IMR-90 (cell line): Measurements from ENCODE around the gene DMD. TPM values are rescaled to one million over a fixed set of nuclear protein-coding genes. Genes with fewer than 3 reads are reported as not detected.

Experiments used
- ATAC-seq: fragments of 200-7000 bp; cut with Tn5 transposase; 2 replicates; pipeline ENCODE4 v1.9.1; 2020; ENCODE audit warnings: low read depth, mild to moderate bottlenecking, moderate library complexity
- BruUV-seq: library from RNA; stranded (reverse); fragments of 400-500 nt; replicated peaks from 2 replicates; lab custom pipeline; 2021; lab: Mats Ljungman, UMichigan
- CTCF ChIA-PET: fragments of 300-600 bp; formaldehyde crosslinking; extraction: SDS; loops from one replicate; lab custom pipeline; 2021; ENCODE audit warnings: antibody characterized with exemption; lab: Yijun Ruan, JAX
- POLR2A ChIA-PET: fragments of 300-600 bp; sonication (Branson Sonifier 250); formaldehyde crosslinking; loops from one replicate; lab custom pipeline; 2022; ENCODE audit warnings: antibody characterized with exemption; ENCODE audit not compliant: unreplicated experiment; lab: Charles Lee
- DNase-seq: peaks from one replicate; pipeline ENCODE4 v3.0.0; 2013
- H2AFZ ChIP-seq: replicated peaks from 2 replicates; pipeline ENCODE3; 2013; ENCODE audit warnings: low read length, mild to moderate bottlenecking; ENCODE audit not compliant: poor library complexity
- H2AK5ac ChIP-seq: 2 replicates; pipeline ENCODE4 v1.6.1; 2013; ENCODE audit warnings: low read depth, low read length, inconsistent platforms
- H2AK9ac ChIP-seq: replicated peaks from 2 replicates; pipeline ENCODE3; 2013; ENCODE audit warnings: mild to moderate bottlenecking, low read depth, low read length, moderate library complexity; ENCODE audit not compliant: poor library complexity
- H2BK120ac ChIP-seq: 2 replicates; pipeline ENCODE4 v1.6.1; 2013; ENCODE audit warnings: low read depth, low read length, inconsistent platforms
- H2BK15ac ChIP-seq: 3 replicates; pipeline ENCODE4 v1.6.1; 2013; ENCODE audit warnings: low read depth, low read length, inconsistent platforms
- H2BK20ac ChIP-seq: 2 replicates; pipeline ENCODE4 v1.6.1; 2013; ENCODE audit warnings: low read depth, mild to moderate bottlenecking, inconsistent platforms, low read length, moderate library complexity
- H2BK5ac ChIP-seq: 2 replicates; pipeline ENCODE4 v1.6.1; 2013; ENCODE audit warnings: mild to moderate bottlenecking, low read depth, low read length, inconsistent platforms; ENCODE audit not compliant: poor library complexity, severe bottlenecking
- H3K14ac ChIP-seq: replicated peaks from 2 replicates; pipeline ENCODE4 v1.6.1; 2013; ENCODE audit warnings: low read depth, low read length, inconsistent platforms
- H3K18ac ChIP-seq: 2 replicates; pipeline ENCODE4 v1.6.1; 2013; ENCODE audit warnings: low read depth, low read length, control low read depth
- H3K23ac ChIP-seq: 2 replicates; pipeline ENCODE4 v1.6.1; 2013; ENCODE audit warnings: low read depth, low read length, inconsistent platforms
- H3K27ac ChIP-seq: 2 replicates; pipeline ENCODE4 v1.5.1; 2013; ENCODE audit warnings: mild to moderate bottlenecking, control low read depth, low read length; ENCODE audit not compliant: insufficient read depth
- H3K27me3 ChIP-seq: 2 replicates; pipeline ENCODE4 v1.6.1; 2013; ENCODE audit warnings: low read length; ENCODE audit not compliant: control insufficient read depth, insufficient read depth
- H3K36me3 ChIP-seq: 2 replicates; pipeline ENCODE4 v1.6.1; 2013; ENCODE audit warnings: low read length, mixed read lengths; ENCODE audit not compliant: control insufficient read depth, insufficient read depth
- H3K4ac ChIP-seq: 2 replicates; pipeline ENCODE4 v1.6.1; 2013; ENCODE audit warnings: low read depth, low read length, inconsistent platforms
- H3K4me1 ChIP-seq: 2 replicates; pipeline ENCODE4 v1.6.1; 2013; ENCODE audit warnings: low read length, mixed read lengths; ENCODE audit not compliant: control insufficient read depth, insufficient read depth
- H3K4me2 ChIP-seq: 2 replicates; pipeline ENCODE4 v1.6.1; 2013; ENCODE audit warnings: low read depth, mild to moderate bottlenecking, control low read depth, low read length, moderate library complexity
- H3K4me3 ChIP-seq: 2 replicates; pipeline ENCODE4 v1.5.1; 2013; ENCODE audit warnings: low read depth, mild to moderate bottlenecking, control low read depth, low read length, moderate library complexity; ENCODE audit not compliant: insufficient read depth
- H3K56ac ChIP-seq: 2 replicates; pipeline ENCODE4 v1.6.1; 2013; ENCODE audit warnings: low read length, inconsistent platforms; ENCODE audit not compliant: insufficient read depth; ENCODE audit errors: extremely low read depth
- H3K79me1 ChIP-seq, 2 experiments: 2 replicates each; pipeline ENCODE4 v1.6.1; 2013; ENCODE audit warnings: low read length in 2 of 2, inconsistent platforms in 1 of 2, low read depth in 1 of 2
- H3K9ac ChIP-seq: 2 replicates; pipeline ENCODE4 v1.6.1; 2013; ENCODE audit warnings: low read depth, low read length, control low read depth
- H3K9me1 ChIP-seq: 2 replicates; pipeline ENCODE4 v1.6.1; 2013; ENCODE audit warnings: low read length, inconsistent platforms; ENCODE audit not compliant: insufficient read depth
- H3K9me3 ChIP-seq: 2 replicates; pipeline ENCODE4 v1.6.1; 2013; ENCODE audit warnings: low read length; ENCODE audit not compliant: control insufficient read depth, insufficient read depth
- H4K20me1 ChIP-seq: 2 replicates; pipeline ENCODE4 v1.6.1; 2013; ENCODE audit warnings: low read length, inconsistent platforms; ENCODE audit not compliant: insufficient read depth
- H4K5ac ChIP-seq: 2 replicates; pipeline ENCODE4 v1.6.1; 2013; ENCODE audit warnings: mild to moderate bottlenecking, low read depth, low read length, control low read depth
- H4K8ac ChIP-seq, 2 experiments: 2 replicates each; pipeline ENCODE4 v1.6.1; 2013; ENCODE audit warnings: low read depth in 2 of 2, low read length in 2 of 2, control low read depth in 1 of 2, inconsistent platforms in 1 of 2
- H4K91ac ChIP-seq: 2 replicates; pipeline ENCODE4 v1.6.1; 2013; ENCODE audit warnings: low read depth, low read length, inconsistent platforms; ENCODE audit not compliant: insufficient read depth
- BHLHE40 ChIP-seq: fragments of 150-350 bp; IDR thresholded peaks from 2 replicates; pipeline ENCODE4 v1.6.1; 2016; ENCODE audit warnings: mild to moderate bottlenecking, low read depth, low read length
- CEBPB ChIP-seq: IDR thresholded peaks from 2 replicates; pipeline ENCODE4 v1.6.1; 2012; ENCODE audit warnings: low read depth, low read length, improper control_type of control experiment
- CHD1 ChIP-seq: IDR thresholded peaks from 2 replicates; pipeline ENCODE4 v1.6.1; 2012; ENCODE audit warnings: low read depth, low read length, improper control_type of control experiment
- FOS ChIP-seq: fragments of 150-350 bp; IDR thresholded peaks from 2 replicates; pipeline ENCODE4 v1.6.1; 2016; ENCODE audit warnings: low read depth, low read length
- MAFK ChIP-seq: IDR thresholded peaks from 2 replicates; pipeline ENCODE4 v1.6.1; 2012; ENCODE audit warnings: low read depth, low read length, improper control_type of control experiment
- MAZ ChIP-seq: IDR thresholded peaks from 2 replicates; pipeline ENCODE4 v1.6.1; 2012; ENCODE audit warnings: low read depth, mild to moderate bottlenecking, low read length, improper control_type of control experiment, moderate library complexity, borderline replicate concordance
- MXI1 ChIP-seq: IDR thresholded peaks from 2 replicates; pipeline ENCODE4 v1.6.1; 2012; ENCODE audit warnings: low read depth, mild to moderate bottlenecking, low read length, moderate library complexity, borderline replicate concordance
- NFE2L2 ChIP-seq: fragments of 150-350 bp; IDR thresholded peaks from 2 replicates; pipeline ENCODE4 v1.6.1; 2016; ENCODE audit warnings: low read depth, mild to moderate bottlenecking, low read length
- POLR2A ChIP-seq: IDR thresholded peaks from 2 replicates; pipeline ENCODE4 v1.6.1; 2012; ENCODE audit warnings: mild to moderate bottlenecking, low read depth, low read length
- RAD21 ChIP-seq: IDR thresholded peaks from 2 replicates; pipeline ENCODE4 v1.6.1; 2012; ENCODE audit warnings: low read length, improper control_type of control experiment
- RCOR1 ChIP-seq: IDR thresholded peaks from 2 replicates; pipeline ENCODE4 v1.6.1; 2012; ENCODE audit warnings: mild to moderate bottlenecking, low read length, improper control_type of control experiment; ENCODE audit not compliant: insufficient replicate concordance
- RFX5 ChIP-seq: IDR thresholded peaks from 2 replicates; pipeline ENCODE4 v1.8.0; 2012; ENCODE audit warnings: low read depth, mild to moderate bottlenecking, low read length, moderate library complexity
- SMC3 ChIP-seq: fragments of 150-350 bp; IDR thresholded peaks from 2 replicates; pipeline ENCODE4 v1.6.1; 2016; ENCODE audit warnings: low read depth, mild to moderate bottlenecking, antibody characterized with exemption, low read length, moderate library complexity
- WGBS, 2 experiments: methylation state at CpG; one replicate each; pipeline versions ENCODE4 v1.1.5 to v1.1.7; 2013; ENCODE audit warnings: missing lambda C conversion rate in 2 of 2; ENCODE audit not compliant: insufficient read length in 1 of 2; ENCODE audit errors: extremely low coverage in 2 of 2; 5-methylcytosine and 5-hydroxymethylcytosine counted together
- dilution Hi-C: fragments of 300-500 bp; cut with HindIII; formaldehyde crosslinking; loops from one replicate; pipeline ENCODE4 v1.14.3; 2018; ENCODE audit warnings: low sequenced_read_pairs; ENCODE audit not compliant: unreplicated experiment
- in situ Hi-C: fragments of 300-500 bp; cut with MboI; formaldehyde crosslinking; loops from 3 replicates; pipeline ENCODE4 v1.14.3; 2019; ENCODE audit warnings: low sequenced_read_pairs, inconsistent platforms, mixed read lengths
- intact Hi-C: fragments of 100-400 bp; cut with micrococcal nuclease; formaldehyde crosslinking; loops from 2 replicates; pipeline ENCODE4 v1.10.0; 2022
- polyA plus RNA-seq, 3 experiments: library from polyadenylated mRNA; depleted of rRNA; stranded (reverse); fragments of >200 nt; gene quantifications; 2 replicates each; pipeline ENCODE4 v1.2.3, GENCODE V29; 2012; ENCODE audit warnings: low replicate concordance in 1 of 3
- total RNA-seq: library from RNA; depleted of rRNA; stranded (reverse); fragments of >200 nt; gene quantifications from 2 replicates; pipeline ENCODE4 v1.2.3, GENCODE V29; 2012
- TF ChIP-seq, protein P1 (sequence below): conservative IDR thresholded peaks from 2 replicates; pipeline ENCODE4 v1.5.1; 2012; ENCODE audit warnings: mild to moderate bottlenecking, low read depth, low read length, improper control_type of control experiment
- TF ChIP-seq, protein P2 (sequence below): fragments of 150-350 bp; IDR thresholded peaks from 2 replicates; pipeline ENCODE4 v1.6.1; 2017; ENCODE audit warnings: mild to moderate bottlenecking, antibody characterized with exemption, low read length, low read depth
- TF ChIP-seq, protein P3 (sequence below): fragments of 150-350 bp; IDR thresholded peaks from 2 replicates; pipeline ENCODE4 v1.6.1; 2016; ENCODE audit warnings: low read depth, mild to moderate bottlenecking, low read length, moderate library complexity, borderline replicate concordance

Gene DMD
- total and polyA plus RNA-seq, 2 of the 4 experiments (the other 2 are of a cell fraction) = 6.6 to 11.8 TPM

DNA sequence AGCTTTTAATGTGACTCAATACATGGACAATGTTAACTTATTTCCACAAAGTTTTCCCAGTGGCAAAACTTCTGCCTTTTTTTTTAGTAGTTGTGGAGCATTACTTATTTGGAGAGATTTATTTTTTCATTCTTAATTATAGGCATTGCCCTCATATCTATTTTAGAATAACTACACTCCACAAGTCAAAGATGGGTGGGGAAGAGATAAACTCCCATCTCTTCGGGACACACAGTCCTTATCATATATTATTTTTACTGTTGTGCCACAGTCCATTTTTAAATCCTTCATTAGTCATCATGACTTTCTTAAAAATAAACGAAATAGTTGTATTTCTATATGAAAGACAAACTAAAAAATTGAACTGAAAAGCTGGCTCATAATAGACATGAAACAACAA, 1.2 kb downstream of the DMD start:
- Histone ChIP-seq H4K91ac (no peak overlapping the region), H3K9me3 (no peaks in the 10 kb centered on the region), H2AK5ac (no peak overlapping the region), H3K79me1 (no peaks in the 10 kb centered on the region), H2BK5ac (peak overlapping the region; percentile 80), H3K23ac (no peak overlapping the region), H3K4me2 (peak overlapping the region; percentile 50; the same call in 1 of the 2 replicates), H3K4ac (no peak overlapping the region), H3K56ac (no peak overlapping the region), H3K4me1 (no peaks in the 10 kb centered on the region), H3K27me3 (no peaks in the 10 kb centered on the region), H3K18ac (no peak overlapping the region), H2AFZ (no peak overlapping the region), H4K8ac (no peak overlapping the region), H4K5ac (no peak overlapping the region; the same call in 1 of the 2 replicates), H2BK15ac (no peak overlapping the region), H3K27ac (peak overlapping the region; percentile 33; the same call in 1 of the 2 replicates), H3K9me1 (no peaks in the 10 kb centered on the region), H2BK20ac (no peak overlapping the region), H4K20me1 (no peaks in the 10 kb centered on the region), H3K36me3 (no peaks in the 10 kb centered on the region), H3K4me3 (peak overlapping the region; percentile 51), H2AK9ac (no peak overlapping the region), H2BK120ac (no peak overlapping the region), H3K9ac (peak overlapping the region; percentile 51; the same call in 1 of the 2 replicates), H3K14ac (no peak overlapping the region)
- WGBS, 2 experiments = no CpG with 5 or more reads among the region's 2 CpGs
- intact Hi-C loops = loop anchor here (5.0 kb wide), 1 partner anchor 127 kb away; no protein-coding TSS in a partner anchor
- ATAC-seq = no peak
- ChIA-PET CTCF (no interaction called here), POLR2A (no interaction called here)
- no peak for TF ChIP-seq FOS
- no peak for TF ChIP-seq MAFK
- TF ChIP-seq, protein P1, sequence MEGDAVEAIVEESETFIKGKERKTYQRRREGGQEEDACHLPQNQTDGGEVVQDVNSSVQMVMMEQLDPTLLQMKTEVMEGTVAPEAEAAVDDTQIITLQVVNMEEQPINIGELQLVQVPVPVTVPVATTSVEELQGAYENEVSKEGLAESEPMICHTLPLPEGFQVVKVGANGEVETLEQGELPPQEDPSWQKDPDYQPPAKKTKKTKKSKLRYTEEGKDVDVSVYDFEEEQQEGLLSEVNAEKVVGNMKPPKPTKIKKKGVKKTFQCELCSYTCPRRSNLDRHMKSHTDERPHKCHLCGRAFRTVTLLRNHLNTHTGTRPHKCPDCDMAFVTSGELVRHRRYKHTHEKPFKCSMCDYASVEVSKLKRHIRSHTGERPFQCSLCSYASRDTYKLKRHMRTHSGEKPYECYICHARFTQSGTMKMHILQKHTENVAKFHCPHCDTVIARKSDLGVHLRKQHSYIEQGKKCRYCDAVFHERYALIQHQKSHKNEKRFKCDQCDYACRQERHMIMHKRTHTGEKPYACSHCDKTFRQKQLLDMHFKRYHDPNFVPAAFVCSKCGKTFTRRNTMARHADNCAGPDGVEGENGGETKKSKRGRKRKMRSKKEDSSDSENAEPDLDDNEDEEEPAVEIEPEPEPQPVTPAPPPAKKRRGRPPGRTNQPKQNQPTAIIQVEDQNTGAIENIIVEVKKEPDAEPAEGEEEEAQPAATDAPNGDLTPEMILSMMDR = no peak
- TF ChIP-seq SMC3 = no peak
- TF ChIP-seq MAZ = no peak
- no peak for TF ChIP-seq CEBPB
- no peak for TF ChIP-seq RCOR1
- no peak for TF ChIP-seq MXI1
- TF ChIP-seq RFX5 = no peak
- TF ChIP-seq, protein P2, sequence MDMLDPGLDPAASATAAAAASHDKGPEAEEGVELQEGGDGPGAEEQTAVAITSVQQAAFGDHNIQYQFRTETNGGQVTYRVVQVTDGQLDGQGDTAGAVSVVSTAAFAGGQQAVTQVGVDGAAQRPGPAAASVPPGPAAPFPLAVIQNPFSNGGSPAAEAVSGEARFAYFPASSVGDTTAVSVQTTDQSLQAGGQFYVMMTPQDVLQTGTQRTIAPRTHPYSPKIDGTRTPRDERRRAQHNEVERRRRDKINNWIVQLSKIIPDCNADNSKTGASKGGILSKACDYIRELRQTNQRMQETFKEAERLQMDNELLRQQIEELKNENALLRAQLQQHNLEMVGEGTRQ = no peak
- TF ChIP-seq RAD21 = no peak
- no peak for TF ChIP-seq NFE2L2
- TF ChIP-seq, protein P3, sequence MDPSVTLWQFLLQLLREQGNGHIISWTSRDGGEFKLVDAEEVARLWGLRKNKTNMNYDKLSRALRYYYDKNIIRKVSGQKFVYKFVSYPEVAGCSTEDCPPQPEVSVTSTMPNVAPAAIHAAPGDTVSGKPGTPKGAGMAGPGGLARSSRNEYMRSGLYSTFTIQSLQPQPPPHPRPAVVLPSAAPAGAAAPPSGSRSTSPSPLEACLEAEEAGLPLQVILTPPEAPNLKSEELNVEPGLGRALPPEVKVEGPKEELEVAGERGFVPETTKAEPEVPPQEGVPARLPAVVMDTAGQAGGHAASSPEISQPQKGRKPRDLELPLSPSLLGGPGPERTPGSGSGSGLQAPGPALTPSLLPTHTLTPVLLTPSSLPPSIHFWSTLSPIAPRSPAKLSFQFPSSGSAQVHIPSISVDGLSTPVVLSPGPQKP = no peak
- TF ChIP-seq POLR2A = no peak
- TF ChIP-seq BHLHE40 = no peak
- no peak for TF ChIP-seq CHD1
- no TSS peak for BruUV-seq
- in situ Hi-C loops = no loop called here
- dilution Hi-C loops = no loop called here
- no peak for DNase-seq
